HG03064 (cell line): ENCODE results near the gene CCR5AS.

ENCODE experiments used
- ATAC-seq: cut with Tn5 transposase; IDR thresholded peaks from one replicate; pipeline ENCODE4 v1.9.1; 2021; ENCODE audit warnings: low read depth; ENCODE audit not compliant: unreplicated experiment

Gene CCR5AS

GRCh38 chr3:46325645-46326300, 81.1 kb downstream of the CCR5AS start:
- no peak for ATAC-seq

DNA sequence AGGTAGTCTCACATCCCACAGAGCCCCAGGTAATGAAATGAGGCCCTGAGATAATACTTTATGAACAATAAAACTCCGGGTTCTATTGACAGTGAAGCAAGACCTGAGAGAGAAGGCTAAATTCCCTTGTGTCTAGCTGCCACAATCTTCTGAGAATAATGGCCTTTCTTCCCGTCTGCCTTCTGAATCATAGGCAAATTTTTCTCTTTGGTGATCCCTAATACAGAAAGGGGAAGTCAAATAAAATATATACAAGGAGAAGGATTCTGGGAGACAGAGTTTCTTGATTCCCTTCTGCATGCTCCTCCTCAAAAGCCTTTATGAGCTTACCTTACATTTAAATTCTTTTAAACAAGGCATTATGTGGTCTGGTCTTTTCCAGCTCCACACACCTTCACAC, 82.8 kb downstream of the CCR5AS start:
- no peak for ATAC-seq

DNA sequence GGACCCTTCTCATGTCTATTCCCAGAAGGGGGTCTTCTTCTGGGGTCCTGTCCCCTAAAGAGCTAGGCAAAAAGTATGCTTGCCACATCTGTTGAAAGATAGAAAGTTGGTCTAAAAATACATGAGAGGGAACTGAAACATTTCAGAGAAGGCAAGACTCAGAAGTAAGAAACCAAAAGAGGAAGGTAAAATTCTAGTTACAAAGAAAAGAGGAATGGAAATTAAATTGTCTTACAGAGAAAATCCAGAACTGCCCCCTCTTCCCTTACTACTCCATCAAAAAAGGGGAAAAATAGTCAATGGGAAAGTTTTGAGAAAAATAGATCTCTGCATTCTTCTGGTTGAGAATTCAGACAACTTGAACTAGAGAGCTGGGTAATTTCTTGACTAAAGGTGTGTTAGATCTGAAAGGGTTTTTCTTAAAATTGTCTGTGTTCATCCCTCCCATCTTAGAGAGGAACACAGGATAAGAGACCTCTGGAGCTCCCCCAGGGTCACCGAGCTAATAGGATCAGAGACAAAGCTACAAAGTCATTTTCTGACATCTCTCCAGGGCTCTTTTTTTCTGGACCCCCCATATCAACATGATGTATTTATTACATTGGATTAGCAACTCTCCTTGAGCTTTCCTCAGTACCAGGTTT, 85.3 kb downstream of the CCR5AS start:
- ATAC-seq, result no peak

- no peak for ATAC-seq
These were observed 88.5 kb downstream of the CCR5AS start for GRCh38 chr3:46318207-46318927.

GRCh38 chr3:46316206-46316605, 90.7 kb downstream of the CCR5AS start:
- ATAC-seq, result no peak

GRCh38 chr3:46314517-46314916, 92.3 kb downstream of the CCR5AS start:
- ATAC-seq, result no peak
